Endothelial cell (in vitro differentiated cells): ENCODE data around the gene TMEM87A. TPM values are rescaled to one million over a fixed set of nuclear protein-coding genes. Genes with fewer than 3 reads are reported as not detected.

Source experiments
- DNase-seq: peaks from one replicate; pipeline ENCODE4 v3.0.0; 2021; ENCODE audit warnings: low spot score
- H3K27ac Mint-ChIP-seq: one replicate; pipeline ENCODE4 v1.8.0; 2021; ENCODE audit warnings: mixed read lengths, inconsistent platforms; ENCODE audit not compliant: unreplicated experiment
- H3K27me3 Mint-ChIP-seq: one replicate; pipeline ENCODE4 v1.8.0; 2021; ENCODE audit warnings: mild to moderate bottlenecking, moderate library complexity, mixed read lengths, inconsistent platforms; ENCODE audit not compliant: unreplicated experiment
- H3K36me3 Mint-ChIP-seq: one replicate; pipeline ENCODE4 v1.8.0; 2021; ENCODE audit warnings: mild to moderate bottlenecking, low read depth, mixed read lengths, inconsistent platforms; ENCODE audit not compliant: unreplicated experiment
- H3K4me1 Mint-ChIP-seq: one replicate; pipeline ENCODE4 v1.8.0; 2021; ENCODE audit warnings: mild to moderate bottlenecking, mixed read lengths, inconsistent platforms; ENCODE audit not compliant: unreplicated experiment
- H3K4me3 Mint-ChIP-seq: one replicate; pipeline ENCODE4 v1.8.0; 2021; ENCODE audit warnings: mild to moderate bottlenecking, mixed read lengths, inconsistent platforms; ENCODE audit not compliant: unreplicated experiment
- H3K9me3 Mint-ChIP-seq: one replicate; pipeline ENCODE4 v1.8.0; 2021; ENCODE audit warnings: mixed read lengths, inconsistent platforms; ENCODE audit not compliant: unreplicated experiment
- total RNA-seq: library from RNA; stranded (reverse); fragmentation: NEBNext Ultra II Directional; extraction: Animal tissue kit (Norgen Biotek cat#: 25700); gene quantifications from one replicate; pipeline ENCODE4 v1.2.1, GENCODE V29; 2021; ENCODE audit not compliant: unreplicated experiment
- TF ChIP-seq, protein P1 (sequence below): fragments of 200-600 bp; sonication (generic); IDR thresholded peaks from one replicate; pipeline ENCODE4 v1.5.0; 2021; ENCODE audit warnings: antibody characterized with exemption; ENCODE audit not compliant: unreplicated experiment

The TMEM87A gene
- total RNA-seq, 1 donor from 2014 or later = 29.1 TPM

GRCh38 chr15:42218953-42219592 is 54.2 kb downstream of the TMEM87A start:
- H3K9me3 Mint-ChIP-seq = no peaks in the 10 kb centered on the region
- no peaks in the 10 kb centered on the region for H3K27me3 Mint-ChIP-seq
- no peak overlapping the region for H3K27ac Mint-ChIP-seq
- no peak overlapping the region for H3K4me3 Mint-ChIP-seq
- no peak for DNase-seq
- H3K36me3 Mint-ChIP-seq = peaks cover 9% of the 10 kb centered on the region
- TF ChIP-seq, protein P1, sequence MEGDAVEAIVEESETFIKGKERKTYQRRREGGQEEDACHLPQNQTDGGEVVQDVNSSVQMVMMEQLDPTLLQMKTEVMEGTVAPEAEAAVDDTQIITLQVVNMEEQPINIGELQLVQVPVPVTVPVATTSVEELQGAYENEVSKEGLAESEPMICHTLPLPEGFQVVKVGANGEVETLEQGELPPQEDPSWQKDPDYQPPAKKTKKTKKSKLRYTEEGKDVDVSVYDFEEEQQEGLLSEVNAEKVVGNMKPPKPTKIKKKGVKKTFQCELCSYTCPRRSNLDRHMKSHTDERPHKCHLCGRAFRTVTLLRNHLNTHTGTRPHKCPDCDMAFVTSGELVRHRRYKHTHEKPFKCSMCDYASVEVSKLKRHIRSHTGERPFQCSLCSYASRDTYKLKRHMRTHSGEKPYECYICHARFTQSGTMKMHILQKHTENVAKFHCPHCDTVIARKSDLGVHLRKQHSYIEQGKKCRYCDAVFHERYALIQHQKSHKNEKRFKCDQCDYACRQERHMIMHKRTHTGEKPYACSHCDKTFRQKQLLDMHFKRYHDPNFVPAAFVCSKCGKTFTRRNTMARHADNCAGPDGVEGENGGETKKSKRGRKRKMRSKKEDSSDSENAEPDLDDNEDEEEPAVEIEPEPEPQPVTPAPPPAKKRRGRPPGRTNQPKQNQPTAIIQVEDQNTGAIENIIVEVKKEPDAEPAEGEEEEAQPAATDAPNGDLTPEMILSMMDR = no peak
- H3K4me1 Mint-ChIP-seq = no peaks in the 10 kb centered on the region

DNA sequence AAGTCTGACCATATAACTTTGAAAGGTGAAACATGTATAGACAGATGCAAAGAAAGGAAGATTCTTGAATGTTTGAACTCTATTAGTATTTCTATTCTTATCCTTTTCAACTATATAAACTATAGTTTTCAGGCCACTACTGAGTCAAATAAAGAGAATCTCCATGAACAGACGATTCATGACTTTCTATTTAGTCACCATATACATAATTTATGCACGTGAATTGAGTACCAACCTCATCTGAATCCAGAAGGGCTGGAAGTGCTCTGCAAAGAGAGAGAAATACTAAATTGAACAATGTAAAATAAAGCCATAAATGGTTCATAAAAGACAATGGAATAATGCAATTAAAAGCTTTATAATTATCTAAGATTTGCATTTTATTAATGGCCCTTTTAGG is 55.7 kb downstream of the TMEM87A start:
- no peak overlapping the region for H3K27ac Mint-ChIP-seq
- H3K4me1 Mint-ChIP-seq = no peaks in the 10 kb centered on the region
- H3K9me3 Mint-ChIP-seq = no peaks in the 10 kb centered on the region
- peaks cover 9% of the 10 kb centered on the region for H3K36me3 Mint-ChIP-seq
- DNase-seq = no peak
- TF ChIP-seq, protein P1 = no peak
- H3K4me3 Mint-ChIP-seq = no peak overlapping the region
- no peaks in the 10 kb centered on the region for H3K27me3 Mint-ChIP-seq

DNA sequence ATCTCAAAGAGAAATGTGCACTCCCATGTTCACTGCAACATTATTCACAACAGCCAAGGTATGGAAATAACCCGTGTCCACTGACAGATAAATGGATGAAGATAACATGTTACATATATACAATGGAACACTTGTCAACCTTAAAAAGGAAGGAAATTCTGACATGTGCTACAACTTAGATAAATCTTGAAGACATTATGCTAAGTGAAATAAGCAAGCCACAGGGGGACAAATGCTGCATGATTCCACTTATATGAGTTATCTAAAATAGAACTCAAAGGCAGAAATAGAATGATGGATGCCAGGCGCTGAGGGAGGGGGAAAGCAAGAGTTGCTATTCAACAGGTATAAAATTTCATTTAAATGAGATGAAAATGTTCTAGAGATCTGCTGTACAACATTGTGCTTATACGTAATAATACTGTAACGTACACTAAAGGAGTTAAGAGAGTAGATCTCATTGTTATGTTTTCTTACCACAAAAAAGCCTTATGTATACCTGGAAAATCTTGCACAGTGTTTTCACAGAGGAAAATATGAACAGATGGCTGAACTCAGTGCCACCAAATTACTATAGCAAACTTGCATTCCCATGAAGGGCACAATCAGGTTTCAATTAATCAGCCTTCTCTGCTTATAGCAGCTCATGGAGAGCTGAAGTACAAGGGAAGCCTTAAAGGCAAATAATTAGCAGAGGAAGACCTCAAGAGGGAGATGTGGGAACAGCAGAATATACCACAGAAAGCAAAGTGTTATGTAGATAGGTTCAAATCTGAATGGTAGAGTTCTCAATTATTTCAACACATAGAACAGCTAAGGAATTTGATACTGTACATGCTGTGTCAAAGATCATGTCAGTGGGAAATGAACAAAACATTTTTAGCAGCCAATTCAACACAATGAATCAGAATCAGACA is 57.1 kb downstream of the TMEM87A start:
- Mint-ChIP-seq H3K36me3 (peaks cover 9% of the 10 kb centered on the region), H3K4me3 (peak overlapping the region; percentile 2), H3K27me3 (no peaks in the 10 kb centered on the region), H3K27ac (no peak overlapping the region), H3K9me3 (no peaks in the 10 kb centered on the region), H3K4me1 (no peaks in the 10 kb centered on the region)
- no peak for DNase-seq
- TF ChIP-seq, protein P1 = no peak

GRCh38 chr15:42214600-42214999 is 58.6 kb downstream of the TMEM87A start:
- TF ChIP-seq, protein P1 = no peak
- Mint-ChIP-seq H3K27ac (no peak overlapping the region), H3K27me3 (no peaks in the 10 kb centered on the region), H3K4me3 (no peak overlapping the region), H3K9me3 (no peaks in the 10 kb centered on the region), H3K36me3 (peaks cover 9% of the 10 kb centered on the region), H3K4me1 (no peaks in the 10 kb centered on the region)
- DNase-seq = no peak

- H3K9me3 Mint-ChIP-seq = no peaks in the 10 kb centered on the region
- DNase-seq = no peak
- TF ChIP-seq, protein P1 = no peak
- no peaks in the 10 kb centered on the region for H3K27me3 Mint-ChIP-seq
- peaks cover 1% of the 10 kb centered on the region for H3K36me3 Mint-ChIP-seq
- no peaks in the 10 kb centered on the region for H3K4me1 Mint-ChIP-seq
- H3K27ac Mint-ChIP-seq = no peak overlapping the region
- H3K4me3 Mint-ChIP-seq = no peak overlapping the region
These were observed 59.7 kb downstream of the TMEM87A start for GRCh38 chr15:42213511-42213910.
